HepG2 (cell line): ENCODE measurements around the gene METTL22. TPM values are rescaled to one million over a fixed set of nuclear protein-coding genes. Genes with fewer than 3 reads are reported as not detected.

Experiments
- CEBPZ ChIP-seq: IDR thresholded peaks from 2 replicates; pipeline ENCODE4 v1.6.1; 2012; ENCODE audit warnings: low read length, improper control_type of control experiment
- CENPT ChIP-seq: sonication (generic); formaldehyde crosslinking; IDR thresholded peaks from 2 replicates; pipeline ENCODE4 v1.8.0; 2022; ENCODE audit warnings: low read depth, mild to moderate bottlenecking, moderate library complexity, missing genetic modification reagents
- E2F2 ChIP-seq: sonication (generic); formaldehyde crosslinking; IDR thresholded peaks from 2 replicates; pipeline ENCODE4 v1.4.0; 2020; ENCODE audit warnings: missing genetic modification reagents, borderline replicate concordance
- FOXP4 ChIP-seq: sonication (generic); formaldehyde crosslinking; IDR thresholded peaks from 2 replicates; pipeline ENCODE4 v1.4.0; 2020; ENCODE audit warnings: missing genetic modification reagents
- HNRNPUL1 ChIP-seq: fragments of 200-400 bp; formaldehyde crosslinking; IDR thresholded peaks from 2 replicates; pipeline ENCODE4 v1.6.1; 2017; ENCODE audit warnings: low read depth, mild to moderate bottlenecking, low read length, moderate library complexity
- KDM6A ChIP-seq: IDR thresholded peaks from 2 replicates; pipeline ENCODE4 v1.6.1; 2016; ENCODE audit warnings: low read depth
- KLF6 ChIP-seq: IDR thresholded peaks from 2 replicates; pipeline ENCODE4 v1.8.0; 2016; ENCODE audit warnings: missing biosample characterization, missing genetic modification reagents
- NCOA1 ChIP-seq: sonication (generic); formaldehyde crosslinking; IDR thresholded peaks from 2 replicates; pipeline ENCODE4 v1.9.0; 2021; ENCODE audit warnings: missing genetic modification reagents
- NFRKB ChIP-seq: fragments of 450-650 bp; IDR thresholded peaks from 2 replicates; pipeline ENCODE4 v1.6.1; 2017
- NR2F6 ChIP-seq, 2 experiments: IDR thresholded peaks; 2 replicates each; pipeline ENCODE4 v1.6.1; 2016; ENCODE audit warnings: antibody characterized with exemption in 1 of 2, mild to moderate bottlenecking in 1 of 2
- PHF21A ChIP-seq: sonication (generic); formaldehyde crosslinking; IDR thresholded peaks from 2 replicates; pipeline ENCODE4 v1.5.0; 2020; ENCODE audit warnings: mild to moderate bottlenecking, missing genetic modification reagents
- POLR2A ChIP-seq, 2 experiments: IDR thresholded peaks; 2 replicates each; pipeline ENCODE4 v1.6.1; 2011; ENCODE audit warnings: low read depth in 2 of 2, low read length in 2 of 2, mild to moderate bottlenecking in 1 of 2, moderate library complexity in 1 of 2; ENCODE audit not compliant: insufficient read depth in 1 of 2
- TOPORS ChIP-seq: sonication (generic); formaldehyde crosslinking; IDR thresholded peaks from 2 replicates; pipeline ENCODE4 v1.8.0; 2023; ENCODE audit warnings: mild to moderate bottlenecking, missing genetic modification reagents
- ZFP90 ChIP-seq: sonication (generic); formaldehyde crosslinking; IDR thresholded peaks from 2 replicates; pipeline ENCODE4 v1.8.0; 2022; ENCODE audit warnings: missing genetic modification reagents, mild to moderate bottlenecking, inconsistent platforms, borderline replicate concordance
- ZIK1 ChIP-seq: sonication (generic); formaldehyde crosslinking; IDR thresholded peaks from 2 replicates; pipeline ENCODE4 v1.5.0; 2020; ENCODE audit warnings: mild to moderate bottlenecking, low read depth, missing genetic modification reagents, borderline replicate concordance
- ZMYM3 ChIP-seq: sonication (generic); formaldehyde crosslinking; IDR thresholded peaks from 2 replicates; pipeline ENCODE4 v1.5.1; 2020; ENCODE audit warnings: mild to moderate bottlenecking, missing genetic modification reagents
- ZNF205 ChIP-seq: IDR thresholded peaks from 2 replicates; pipeline ENCODE4 v1.6.1; 2018; ENCODE audit warnings: missing biosample characterization, missing genetic modification reagents
- ZNF383 ChIP-seq: sonication (generic); formaldehyde crosslinking; IDR thresholded peaks from 2 replicates; pipeline ENCODE4 v1.4.0; 2020; ENCODE audit warnings: missing genetic modification reagents, mild to moderate bottlenecking, borderline replicate concordance
- ZNF546 ChIP-seq: sonication (generic); formaldehyde crosslinking; conservative IDR thresholded peaks from 2 replicates; pipeline ENCODE4 v1.8.1; 2023; ENCODE audit warnings: mild to moderate bottlenecking, missing genetic modification reagents
- ZNF576 ChIP-seq: sonication (generic); formaldehyde crosslinking; IDR thresholded peaks from 2 replicates; pipeline ENCODE4 v1.4.0; 2020; ENCODE audit warnings: mild to moderate bottlenecking, missing genetic modification reagents
- ZNF619 ChIP-seq: sonication (generic); formaldehyde crosslinking; IDR thresholded peaks from 2 replicates; pipeline ENCODE4 v1.4.0; 2020; ENCODE audit warnings: mild to moderate bottlenecking, missing genetic modification reagents
- ZNF704 ChIP-seq: sonication (generic); formaldehyde crosslinking; IDR thresholded peaks from 2 replicates; pipeline ENCODE4 v1.8.1; 2023; ENCODE audit warnings: mild to moderate bottlenecking, inconsistent platforms, moderate library complexity, missing genetic modification reagents, borderline replicate concordance
- ZNF737 ChIP-seq: sonication (generic); formaldehyde crosslinking; IDR thresholded peaks from 2 replicates; pipeline ENCODE4 v1.5.0; 2020; ENCODE audit warnings: missing genetic modification reagents, mild to moderate bottlenecking, borderline replicate concordance
- ZNF772 ChIP-seq: sonication (generic); formaldehyde crosslinking; IDR thresholded peaks from 2 replicates; pipeline ENCODE4 v1.5.0; 2020; ENCODE audit warnings: mild to moderate bottlenecking, missing genetic modification reagents
- ZSCAN31 ChIP-seq: sonication (generic); formaldehyde crosslinking; IDR thresholded peaks from 2 replicates; pipeline ENCODE4 v1.5.0; 2020; ENCODE audit warnings: low read depth, mild to moderate bottlenecking, missing genetic modification reagents
- polyA plus RNA-seq, 8 experiments: library from polyadenylated mRNA; depleted of rRNA in 3 of 8; stranded (reverse) in 7 of 8; unstranded in 1 of 8; fragments of >200 nt; fragmentation: Illumina TruSeq in 4 of 8; extraction: Trizol in 4 of 8; gene quantifications; 2 replicates each; pipeline versions ENCODE4 v1.2.1 to v1.2.3, GENCODE V29; 2011 to 2016; ENCODE audit warnings: low read depth in 4 of 8, missing spikeins in 1 of 8, mixed read lengths in 1 of 8; ENCODE audit not compliant: insufficient read depth in 1 of 8
- total RNA-seq, 5 experiments: library from RNA; depleted of rRNA; stranded (reverse); fragments of >200 nt; fragmentation: Illumina TruSeq; extraction: Trizol; gene quantifications; 2 replicates each; pipeline ENCODE4 v1.2.3, GENCODE V29; 2016; ENCODE audit warnings: low read depth in 1 of 5

The METTL22 gene
- total and polyA plus RNA-seq, 2 of the 13 experiments (the other 11 are each of a cell fraction or from before 2014, with no cell fraction given) = 36.2 to 94.8 TPM

- TF ChIP-seq CENPT (CRISPR knock-in tag) = no peak
- no peak for TF ChIP-seq ZSCAN31 (CRISPR knock-in tag)
- TF ChIP-seq ZNF546 (CRISPR knock-in tag) = no peak
- no peak for TF ChIP-seq TOPORS (CRISPR knock-in tag)
- TF ChIP-seq ZNF383 (CRISPR knock-in tag) = no peak
- no peak for TF ChIP-seq NCOA1
- TF ChIP-seq KDM6A (CRISPR knock-in tag) = no peak
- TF ChIP-seq CEBPZ = no peak
- no peak for TF ChIP-seq E2F2 (CRISPR knock-in tag)
- TF ChIP-seq ZNF704 (CRISPR knock-in tag) = no peak
- TF ChIP-seq FOXP4 (CRISPR knock-in tag) = no peak
- no peak for TF ChIP-seq ZNF576 (CRISPR knock-in tag)
- no peak for TF ChIP-seq ZIK1
- TF ChIP-seq ZNF737 = no peak
- peak; percentile 15; the same call in 1 of the 2 replicates for TF ChIP-seq ZMYM3
- TF ChIP-seq PHF21A (CRISPR knock-in tag) = no peak
- TF ChIP-seq ZFP90 (CRISPR knock-in tag) = no peak
- TF ChIP-seq ZNF772 (CRISPR knock-in tag) = no peak
- no peak for TF ChIP-seq HNRNPUL1
- TF ChIP-seq NFRKB = no peak
- TF ChIP-seq ZNF205 (CRISPR knock-in tag) = no peak
- peak; percentile 75; the same call in 1 of the 2 replicates for TF ChIP-seq ZNF619
- TF ChIP-seq NR2F6 (IDR thresholded peaks at IDR 0.05) = no peak
- TF ChIP-seq NR2F6 (CRISPR knock-in tag; IDR thresholded peaks at IDR 0.05) = peak; percentile 37; the same call in 1 of the 2 replicates
- TF ChIP-seq KLF6 = no peak
- TF ChIP-seq POLR2A (IDR thresholded peaks at IDR 0.05; ENCODE audit: insufficient read depth in 1 of 2, low read depth in 2 of 2, low read length in 2 of 2) = no peak
These were observed 39.4 kb downstream of the METTL22 start (continued) for GRCh38 chr16:8660841-8661301.
